Smooth muscle cell (in vitro differentiated cells): Measurements from ENCODE around the gene PPP2R3A. TPM values are rescaled to one million over a fixed set of nuclear protein-coding genes. Genes with fewer than 3 reads are reported as not detected.
A peak's percentile ranks its signal among the peaks of the same experiment; 100 is the strongest.

Experiments used
- DNase-seq: peaks from one replicate; lab custom pipeline; 2025; ENCODE audit not compliant: unreplicated experiment; lab: John Stamatoyannopoulos, UW
- H2AFZ ChIP-seq: fragments of 200-600 bp; sonication (generic); 2 replicates; pipeline ENCODE4 v1.6.0; 2016; ENCODE audit warnings: antibody characterized with exemption, low read depth, mild to moderate bottlenecking
- H3F3A ChIP-seq: fragments of 200-600 bp; sonication (generic); 2 replicates; pipeline ENCODE4 v1.6.0; 2017; ENCODE audit warnings: antibody characterized with exemption, low read depth
- H3K27ac ChIP-seq: fragments of 200-600 bp; sonication (generic); 2 replicates; pipeline ENCODE4 v1.5.1; 2016; ENCODE audit warnings: low read depth, mild to moderate bottlenecking
- H3K27me3 ChIP-seq: fragments of 200-600 bp; sonication (generic); 2 replicates; pipeline ENCODE4 v1.6.1; 2016; ENCODE audit warnings: low read depth, mild to moderate bottlenecking
- H3K36me3 ChIP-seq: fragments of 200-600 bp; sonication (generic); 2 replicates; pipeline ENCODE4 v1.5.1; 2016; ENCODE audit warnings: low read depth
- H3K4me1 ChIP-seq: fragments of 200-600 bp; sonication (generic); 2 replicates; pipeline ENCODE4 v1.5.1; 2016; ENCODE audit warnings: low read depth
- H3K4me2 ChIP-seq: fragments of 200-600 bp; sonication (generic); 2 replicates; pipeline ENCODE4 v1.6.0; 2016; ENCODE audit warnings: mild to moderate bottlenecking
- H3K4me3 ChIP-seq: fragments of 200-600 bp; sonication (generic); 2 replicates; pipeline ENCODE4 v1.5.1; 2016; ENCODE audit warnings: mild to moderate bottlenecking
- H3K79me2 ChIP-seq: fragments of 200-600 bp; sonication (generic); 2 replicates; pipeline ENCODE4 v1.6.0; 2016; ENCODE audit warnings: low read depth, mild to moderate bottlenecking
- H3K9ac ChIP-seq: fragments of 200-600 bp; sonication (generic); 2 replicates; pipeline ENCODE4 v1.6.0; 2016; ENCODE audit warnings: low read depth
- H3K9me3 ChIP-seq: fragments of 200-600 bp; sonication (generic); replicated peaks from 2 replicates; pipeline ENCODE4 v1.5.1; 2016; ENCODE audit warnings: low read depth
- H4K20me1 ChIP-seq: fragments of 200-600 bp; sonication (generic); 2 replicates; pipeline ENCODE4 v1.6.0; 2016; ENCODE audit warnings: low read depth
- WGBS: methylation state at CpG from one replicate; pipeline ENCODE4 v1.1.7; 2016; ENCODE audit warnings: low lambda C conversion rate; 5-methylcytosine and 5-hydroxymethylcytosine counted together
- polyA plus RNA-seq: library from polyadenylated mRNA; unstranded; fragments of >200 nt; fragmentation: Nextera tagmentation; extraction: Ambion mirVana; gene quantifications from 2 replicates; pipeline ENCODE4 v1.2.1, GENCODE V29; 2016
- total RNA-seq: library from RNA; depleted of rRNA; stranded (reverse); fragments of >200 nt; gene quantifications from 2 replicates; pipeline ENCODE4 v1.2.3, GENCODE V29; 2014
- TF ChIP-seq, protein P1 (sequence below): fragments of 200-600 bp; sonication (generic); IDR thresholded peaks from 2 replicates; pipeline ENCODE4 v1.5.1; 2017; ENCODE audit warnings: borderline replicate concordance, mild to moderate bottlenecking, antibody characterized with exemption; ENCODE audit not compliant: insufficient read depth, poor library complexity, severe bottlenecking

Gene PPP2R3A
- total and polyA plus RNA-seq, 2 experiments from 2014 or later = 8.0 to 24.7 TPM

DNA sequence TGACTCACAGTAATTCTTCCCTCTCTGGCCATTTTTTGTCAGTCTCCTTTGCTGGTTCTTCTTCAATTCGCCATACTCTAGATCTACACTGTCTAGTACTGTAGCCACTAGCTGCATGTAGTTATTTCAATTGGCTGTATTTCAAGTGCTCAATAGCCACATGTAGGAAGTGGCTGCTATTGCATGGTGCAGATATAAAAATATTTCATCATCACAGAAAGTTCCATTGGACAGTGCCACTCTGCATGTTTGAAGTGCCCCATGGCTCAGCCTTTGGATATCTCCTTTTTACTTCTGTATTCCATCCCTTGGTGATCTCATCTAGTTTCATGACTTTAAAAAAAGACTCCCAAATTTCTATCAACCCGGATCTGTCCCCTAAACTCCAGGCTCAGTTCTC lies 22.1 kb downstream of the PPP2R3A start:
- no peaks in the 10 kb centered on the region for H3K36me3 ChIP-seq
- peaks cover 24% of the 10 kb centered on the region for H4K20me1 ChIP-seq
- WGBS = 100% methylated on average over 2 of the region's 2 CpGs
- no peak overlapping the region for H3K4me3 ChIP-seq
- no peak for DNase-seq
- H3K79me2 ChIP-seq = peaks cover 70% of the 10 kb centered on the region
- H3K9ac ChIP-seq = no peak overlapping the region
- no peaks in the 10 kb centered on the region for H3K27me3 ChIP-seq
- no peak overlapping the region for H2AFZ ChIP-seq
- H3K4me1 ChIP-seq = peaks cover 20% of the 10 kb centered on the region
- TF ChIP-seq, protein P1, sequence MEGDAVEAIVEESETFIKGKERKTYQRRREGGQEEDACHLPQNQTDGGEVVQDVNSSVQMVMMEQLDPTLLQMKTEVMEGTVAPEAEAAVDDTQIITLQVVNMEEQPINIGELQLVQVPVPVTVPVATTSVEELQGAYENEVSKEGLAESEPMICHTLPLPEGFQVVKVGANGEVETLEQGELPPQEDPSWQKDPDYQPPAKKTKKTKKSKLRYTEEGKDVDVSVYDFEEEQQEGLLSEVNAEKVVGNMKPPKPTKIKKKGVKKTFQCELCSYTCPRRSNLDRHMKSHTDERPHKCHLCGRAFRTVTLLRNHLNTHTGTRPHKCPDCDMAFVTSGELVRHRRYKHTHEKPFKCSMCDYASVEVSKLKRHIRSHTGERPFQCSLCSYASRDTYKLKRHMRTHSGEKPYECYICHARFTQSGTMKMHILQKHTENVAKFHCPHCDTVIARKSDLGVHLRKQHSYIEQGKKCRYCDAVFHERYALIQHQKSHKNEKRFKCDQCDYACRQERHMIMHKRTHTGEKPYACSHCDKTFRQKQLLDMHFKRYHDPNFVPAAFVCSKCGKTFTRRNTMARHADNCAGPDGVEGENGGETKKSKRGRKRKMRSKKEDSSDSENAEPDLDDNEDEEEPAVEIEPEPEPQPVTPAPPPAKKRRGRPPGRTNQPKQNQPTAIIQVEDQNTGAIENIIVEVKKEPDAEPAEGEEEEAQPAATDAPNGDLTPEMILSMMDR = no peak
- H3K9me3 ChIP-seq = no peaks in the 10 kb centered on the region
- no peak overlapping the region for H3K27ac ChIP-seq
- H3K4me2 ChIP-seq = no peak overlapping the region
- peaks cover 10% of the 10 kb centered on the region for H3F3A ChIP-seq

DNA sequence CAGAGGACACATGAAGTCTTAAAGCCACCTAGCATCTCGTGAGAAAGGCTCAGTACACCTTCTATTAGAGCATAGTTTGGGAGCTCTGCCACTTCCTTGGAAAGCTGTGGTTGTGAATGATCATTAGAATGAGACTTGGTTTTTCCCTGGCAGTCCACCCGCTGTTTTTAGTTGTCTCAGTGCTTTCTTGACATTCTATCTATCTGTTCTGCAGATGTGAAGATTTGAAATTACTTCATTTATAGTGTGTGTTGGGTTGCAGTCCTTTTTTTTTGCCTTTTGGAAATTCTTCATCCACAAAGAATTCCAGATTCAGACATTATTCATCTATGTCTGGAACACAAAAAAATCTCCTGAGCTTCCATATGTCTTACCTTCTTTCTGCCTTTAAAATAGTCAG lies 23.7 kb downstream of the PPP2R3A start:
- H3K79me2 ChIP-seq = peaks cover 75% of the 10 kb centered on the region
- H3K4me3 ChIP-seq = no peak overlapping the region
- H3K27ac ChIP-seq = peak overlapping the region; percentile 61
- no peak for DNase-seq
- no peaks in the 10 kb centered on the region for H3K9me3 ChIP-seq
- WGBS = 64% methylated on average over 2 of the region's 2 CpGs
- no peak overlapping the region for H3K9ac ChIP-seq
- H2AFZ ChIP-seq = no peak overlapping the region
- peaks cover 9% of the 10 kb centered on the region for H4K20me1 ChIP-seq
- H3K27me3 ChIP-seq = no peaks in the 10 kb centered on the region
- no peaks in the 10 kb centered on the region for H3K36me3 ChIP-seq
- TF ChIP-seq, protein P1 = no peak
- peaks cover 6% of the 10 kb centered on the region for H3F3A ChIP-seq
- H3K4me1 ChIP-seq = peaks cover 20% of the 10 kb centered on the region
- H3K4me2 ChIP-seq = peak overlapping the region; percentile 26

DNA sequence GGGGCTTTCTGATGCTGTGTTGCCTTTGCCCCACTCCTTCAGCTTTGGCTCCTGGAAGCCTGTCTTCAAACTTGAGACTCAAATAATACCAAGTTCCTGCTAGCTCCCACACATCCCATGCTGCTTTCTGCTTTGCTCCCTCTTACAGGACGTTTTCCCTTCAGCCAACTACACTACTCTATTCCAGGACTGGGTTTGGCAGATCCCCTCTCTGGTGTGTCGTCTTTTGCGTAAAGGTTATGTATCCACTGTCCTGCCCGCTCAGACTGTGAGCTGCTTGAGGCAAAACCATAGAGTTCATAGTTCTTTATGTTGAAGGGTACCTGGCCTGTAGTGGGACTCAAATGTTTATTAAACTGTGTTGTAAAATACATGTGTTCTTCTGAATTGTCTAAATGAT lies 25.4 kb downstream of the PPP2R3A start:
- WGBS = 84% methylated on average over 4 of the region's 4 CpGs
- H3K9me3 ChIP-seq = no peaks in the 10 kb centered on the region
- H3K79me2 ChIP-seq = peaks cover 72% of the 10 kb centered on the region
- H3K4me1 ChIP-seq = peaks cover 20% of the 10 kb centered on the region
- TF ChIP-seq, protein P1 = no peak
- no peak overlapping the region for H2AFZ ChIP-seq
- no peak overlapping the region for H3K9ac ChIP-seq
- peaks cover 6% of the 10 kb centered on the region for H3F3A ChIP-seq
- H3K27ac ChIP-seq = peak overlapping the region; percentile 93
- H4K20me1 ChIP-seq = peaks cover 22% of the 10 kb centered on the region
- H3K4me3 ChIP-seq = no peak overlapping the region
- H3K4me2 ChIP-seq = no peak overlapping the region
- no peak for DNase-seq
- H3K36me3 ChIP-seq = no peaks in the 10 kb centered on the region
- H3K27me3 ChIP-seq = no peaks in the 10 kb centered on the region

DNA sequence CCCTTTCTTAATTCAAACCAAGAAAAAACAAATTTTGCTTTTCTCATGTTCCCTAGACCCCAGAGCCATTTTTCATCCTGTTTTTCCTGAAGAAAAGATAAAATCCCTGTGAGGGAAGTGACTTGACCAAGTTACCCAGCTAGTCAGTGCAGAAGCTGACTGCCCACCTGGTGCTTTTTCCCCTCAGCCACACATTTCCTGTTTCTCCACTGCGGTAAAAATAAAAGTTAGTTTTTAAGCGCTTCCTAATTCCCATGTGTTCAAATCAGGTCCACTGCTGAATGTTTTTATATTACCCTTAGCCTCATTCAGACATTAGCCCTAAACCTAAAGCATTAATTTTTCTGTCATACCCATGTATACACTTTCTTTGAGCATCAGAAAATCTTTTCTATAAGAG lies 26.1 kb downstream of the PPP2R3A start:
- no peak overlapping the region for H3K4me3 ChIP-seq
- TF ChIP-seq, protein P1 = no peak
- DNase-seq = no peak
- no peaks in the 10 kb centered on the region for H3K9me3 ChIP-seq
- H3K27ac ChIP-seq = peak overlapping the region; percentile 93
- H4K20me1 ChIP-seq = peaks cover 27% of the 10 kb centered on the region
- H3F3A ChIP-seq = peaks cover 6% of the 10 kb centered on the region
- no peaks in the 10 kb centered on the region for H3K27me3 ChIP-seq
- 73% methylated on average over 2 of the region's 2 CpGs for WGBS
- H3K4me1 ChIP-seq = peaks cover 20% of the 10 kb centered on the region
- H3K79me2 ChIP-seq = peaks cover 72% of the 10 kb centered on the region
- H3K9ac ChIP-seq = peak overlapping the region; percentile 47
- no peak overlapping the region for H2AFZ ChIP-seq
- H3K36me3 ChIP-seq = no peaks in the 10 kb centered on the region
- H3K4me2 ChIP-seq = peak overlapping the region; percentile 30
